A549 (cell line): Measurements from ENCODE around the gene SLC16A12. TPM values are rescaled to one million over a fixed set of nuclear protein-coding genes. Genes with fewer than 3 reads are reported as not detected.

Experiments used
- ATAC-seq, 2 experiments: fragments of 200-7000 bp in 1 of 2; fragments of >200 bp in 1 of 2; cut with Nextera tagmentation in 1 of 2; cut with Tn5 transposase in 1 of 2; 3 replicates each; pipeline versions ENCODE4 v1.8.0 to v1.9.1; 2018 to 2020; ENCODE audit warnings: mild to moderate bottlenecking in 1 of 2, moderate library complexity in 1 of 2
- CTCF ChIA-PET: fragments of 300-600 bp; sonication (Branson Sonifier 250); formaldehyde crosslinking; extraction: SDS; loops from one replicate; lab custom pipeline; 2021; ENCODE audit warnings: antibody characterized with exemption, inconsistent platforms; lab: Yijun Ruan, JAX
- POLR2A ChIA-PET: fragments of 350-600 bp; formaldehyde crosslinking; extraction: SDS; loops from one replicate; lab custom pipeline; 2021; ENCODE audit warnings: antibody characterized with exemption, inconsistent platforms; lab: Yijun Ruan, JAX
- DNase-seq, 2 experiments: peaks; one replicate each; pipeline versions ENCODE4 v3.0.0 to v3.0.0-alpha.2; 2011 to 2016; ENCODE audit warnings: low read depth in 1 of 2, low spot score in 1 of 2
- FAIRE-seq: peaks from 2 replicates; lab custom pipeline; 2011; peaks lifted over from hg19 to GRCh38; lab: Jason Lieb, UNC
- H3K27ac ChIP-seq, 2 experiments: fragments of >200 bp; sonication (Bioruptor Twin); formaldehyde crosslinking; 3 replicates each; pipeline ENCODE4 v1.5.1; 2016 to 2017
- H3K4me1 ChIP-seq: fragments of >200 bp; sonication (Bioruptor Twin); formaldehyde crosslinking; 3 replicates; pipeline ENCODE4 v1.6.1; 2016
- H3K4me2 ChIP-seq: fragments of >200 bp; sonication (Bioruptor Twin); formaldehyde crosslinking; 3 replicates; pipeline ENCODE4 v1.6.1; 2016
- H3K4me3 ChIP-seq: fragments of >200 bp; sonication (Bioruptor Twin); formaldehyde crosslinking; 3 replicates; pipeline ENCODE4 v1.5.1; 2016
- H3K9me3 ChIP-seq: fragments of >200 bp; sonication (Bioruptor Twin); formaldehyde crosslinking; 3 replicates; pipeline ENCODE4 v1.6.1; 2016
- CBX2 ChIP-seq: fragments of 200-600 bp; sonication (generic); IDR thresholded peaks from 2 replicates; pipeline ENCODE4 v1.6.1; 2016; ENCODE audit warnings: low read depth, mild to moderate bottlenecking, borderline replicate concordance
- EHMT2 ChIP-seq: fragments of 200-600 bp; sonication (generic); IDR thresholded peaks from 2 replicates; pipeline ENCODE4 v1.6.1; 2016; ENCODE audit warnings: antibody characterized with exemption, low read depth, mild to moderate bottlenecking, moderate library complexity
- FOSB ChIP-seq: fragments of 250-450 bp; sonication (Bioruptor Pico); IDR thresholded peaks from 2 replicates; pipeline ENCODE4 v1.5.0; 2020; ENCODE audit warnings: mild to moderate bottlenecking, moderate library complexity
- HDAC2 ChIP-seq: fragments of 200-600 bp; sonication (generic); IDR thresholded peaks from 2 replicates; pipeline ENCODE4 v1.6.1; 2016
- HOXA7 ChIP-seq: fragments of 250-450 bp; sonication (Bioruptor Pico); IDR thresholded peaks from 2 replicates; pipeline ENCODE4 v1.5.0; 2020; ENCODE audit warnings: mild to moderate bottlenecking, moderate library complexity
- HOXB13 ChIP-seq: fragments of 250-450 bp; sonication (Bioruptor Pico); IDR thresholded peaks from 2 replicates; pipeline ENCODE4 v1.5.0; 2020; ENCODE audit warnings: low read depth, mild to moderate bottlenecking, moderate library complexity
- KDM1A ChIP-seq: fragments of 200-600 bp; sonication (generic); IDR thresholded peaks from 2 replicates; pipeline ENCODE4 v1.6.1; 2016; ENCODE audit warnings: low read depth, mild to moderate bottlenecking
- MYC ChIP-seq: IDR thresholded peaks from 2 replicates; pipeline ENCODE4 v1.6.1; 2012; ENCODE audit warnings: mild to moderate bottlenecking, inconsistent platforms, low read length, improper control_type of control experiment, borderline replicate concordance
- NPAS2 ChIP-seq: fragments of 250-450 bp; sonication (Bioruptor Pico); IDR thresholded peaks from 2 replicates; pipeline ENCODE4 v1.8.0; 2022; ENCODE audit warnings: mild to moderate bottlenecking, moderate library complexity, borderline replicate concordance
- NR3C1 ChIP-seq: fragments of >200 bp; sonication (Bioruptor Twin); formaldehyde crosslinking; IDR thresholded peaks from 3 replicates; pipeline ENCODE4 v1.6.1; 2017
- POLR2A ChIP-seq: IDR thresholded peaks from 2 replicates; pipeline ENCODE4 v1.6.1; 2012; ENCODE audit warnings: mild to moderate bottlenecking, low read length
- TP53 ChIP-seq: fragments of 250-450 bp; sonication (Bioruptor Pico); IDR thresholded peaks from 2 replicates; pipeline ENCODE4 v1.5.0; 2021; ENCODE audit warnings: mild to moderate bottlenecking, moderate library complexity
- ZC3H11A ChIP-seq: fragments of 450-650 bp; IDR thresholded peaks from 2 replicates; pipeline ENCODE4 v1.6.1; 2014; ENCODE audit warnings: antibody characterized with exemption, mild to moderate bottlenecking
- ZFP36 ChIP-seq: fragments of 450-650 bp; IDR thresholded peaks from 2 replicates; pipeline ENCODE4 v1.6.1; 2014; ENCODE audit warnings: borderline replicate concordance; ENCODE audit not compliant: partially characterized antibody
- ZSCAN20 ChIP-seq: fragments of 250-450 bp; sonication (Bioruptor Pico); IDR thresholded peaks from 2 replicates; pipeline ENCODE4 v1.8.0; 2022; ENCODE audit warnings: mild to moderate bottlenecking, moderate library complexity
- WGBS: methylation state at CpG from one replicate; pipeline ENCODE4 v1.1.6; 2017; ENCODE audit errors: missing lambda C conversion rate; 5-methylcytosine and 5-hydroxymethylcytosine counted together
- polyA plus RNA-seq, 4 experiments: library from polyadenylated mRNA; depleted of rRNA in 3 of 4; stranded (reverse); fragments of >200 nt; fragmentation: RNase III in 1 of 4; extraction: RNeasy Plus Mini Kit Qiagen cat#74134 plus additional on column Dnase treatment in 1 of 4; gene quantifications; 2 replicates in 3 of 4; 3 replicates in 1 of 4; pipeline ENCODE4 v1.2.3, GENCODE V29; 2011 to 2017
- TF ChIP-seq, protein P1 (sequence below): fragments of 250-450 bp; sonication (Bioruptor Pico); IDR thresholded peaks from 2 replicates; pipeline ENCODE4 v1.5.0; 2021; ENCODE audit warnings: mild to moderate bottlenecking, moderate library complexity, borderline replicate concordance
- TF ChIP-seq, protein P2 (sequence below): IDR thresholded peaks from 2 replicates; pipeline ENCODE4 v1.6.1; 2012
- TF ChIP-seq, protein P3 (sequence below): fragments of 450-650 bp; IDR thresholded peaks from 2 replicates; pipeline ENCODE4 v1.6.1; 2014; ENCODE audit warnings: antibody characterized with exemption
- TF ChIP-seq, protein P4 (sequence below): fragments of >200 bp; sonication (Bioruptor Twin); formaldehyde crosslinking; IDR thresholded peaks from 2 replicates; pipeline ENCODE4 v1.6.1; 2016

The SLC16A12 gene
- polyA plus RNA-seq, 2 of the 4 experiments (the other 2 are of a cell fraction): 0.14 to 0.19 TPM

DNA sequence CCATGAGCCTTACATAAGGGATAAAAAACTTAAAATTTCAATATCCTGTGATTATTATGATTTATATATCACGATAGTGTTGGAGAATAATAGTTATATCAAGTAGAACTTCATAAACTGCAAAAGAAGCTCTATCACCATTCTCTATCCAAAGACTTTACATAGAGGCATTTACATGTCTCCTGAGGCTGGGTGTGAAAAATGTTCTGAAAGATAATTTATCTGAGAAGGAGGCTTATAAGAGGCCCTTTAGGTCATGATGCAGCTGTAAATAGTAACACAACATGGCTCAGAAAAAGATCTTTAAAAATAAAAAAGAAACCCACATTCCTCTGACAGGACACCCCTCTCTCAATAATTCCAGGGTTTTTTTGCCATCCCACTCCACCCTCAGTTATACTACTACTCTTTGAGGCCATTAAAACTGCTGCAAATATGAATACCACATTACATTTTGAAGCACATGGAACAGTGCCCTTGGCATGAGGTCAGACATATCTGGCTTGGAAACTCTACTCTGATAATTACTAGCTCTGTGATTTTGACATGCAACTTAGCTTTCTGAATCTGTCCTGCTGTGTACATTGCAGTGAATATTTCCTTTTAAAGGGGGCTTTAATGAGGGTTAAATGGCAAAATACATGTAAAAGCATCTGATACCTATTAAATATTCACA lies 55.5 kb downstream of the SLC16A12 start:
- Histone ChIP-seq H3K9me3 (0 out of 3 replicates have a peak, but pooled peaks cover 4% of the 10 kb centered on the region), H3K27ac (peak overlapping the region in 1 of 2 experiments; percentile 62; a peak in 1 of 6 replicates), H3K4me2 (no peak overlapping the region), H3K4me1 (peaks cover 59% of the 10 kb centered on the region), H3K4me3 (no peak overlapping the region)
- no peak for FAIRE-seq
- ChIA-PET CTCF (interaction anchor here (1.0 to 1.4 kb wide), 2 partner anchors 13 to 54 kb away, joined by 3 to 5 read pairs; no protein-coding TSS in a partner anchor), POLR2A (interaction anchor here (1.0 kb wide), 1 partner anchor 13 kb away, joined by 3 read pairs; no protein-coding TSS in a partner anchor)
- TF ChIP-seq ZSCAN20 (CRISPR knock-in tag): no peak
- TF ChIP-seq, protein P1, sequence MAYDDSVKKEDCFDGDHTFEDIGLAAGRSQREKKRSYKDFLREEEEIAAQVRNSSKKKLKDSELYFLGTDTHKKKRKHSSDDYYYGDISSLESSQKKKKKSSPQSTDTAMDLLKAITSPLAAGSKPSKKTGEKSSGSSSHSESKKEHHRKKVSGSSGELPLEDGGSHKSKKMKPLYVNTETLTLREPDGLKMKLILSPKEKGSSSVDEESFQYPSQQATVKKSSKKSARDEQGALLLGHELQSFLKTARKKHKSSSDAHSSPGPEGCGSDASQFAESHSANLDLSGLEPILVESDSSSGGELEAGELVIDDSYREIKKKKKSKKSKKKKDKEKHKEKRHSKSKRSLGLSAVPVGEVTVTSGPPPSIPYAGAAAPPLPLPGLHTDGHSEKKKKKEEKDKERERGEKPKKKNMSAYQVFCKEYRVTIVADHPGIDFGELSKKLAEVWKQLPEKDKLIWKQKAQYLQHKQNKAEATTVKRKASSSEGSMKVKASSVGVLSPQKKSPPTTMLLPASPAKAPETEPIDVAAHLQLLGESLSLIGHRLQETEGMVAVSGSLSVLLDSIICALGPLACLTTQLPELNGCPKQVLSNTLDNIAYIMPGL (CRISPR knock-in tag): no peak
- no peak for TF ChIP-seq CBX2
- TF ChIP-seq NPAS2 (CRISPR knock-in tag): no peak
- DNase-seq: no peak
- WGBS: 84% methylated on average over 1 of the region's 1 CpG
- ATAC-seq: no peak

DNA sequence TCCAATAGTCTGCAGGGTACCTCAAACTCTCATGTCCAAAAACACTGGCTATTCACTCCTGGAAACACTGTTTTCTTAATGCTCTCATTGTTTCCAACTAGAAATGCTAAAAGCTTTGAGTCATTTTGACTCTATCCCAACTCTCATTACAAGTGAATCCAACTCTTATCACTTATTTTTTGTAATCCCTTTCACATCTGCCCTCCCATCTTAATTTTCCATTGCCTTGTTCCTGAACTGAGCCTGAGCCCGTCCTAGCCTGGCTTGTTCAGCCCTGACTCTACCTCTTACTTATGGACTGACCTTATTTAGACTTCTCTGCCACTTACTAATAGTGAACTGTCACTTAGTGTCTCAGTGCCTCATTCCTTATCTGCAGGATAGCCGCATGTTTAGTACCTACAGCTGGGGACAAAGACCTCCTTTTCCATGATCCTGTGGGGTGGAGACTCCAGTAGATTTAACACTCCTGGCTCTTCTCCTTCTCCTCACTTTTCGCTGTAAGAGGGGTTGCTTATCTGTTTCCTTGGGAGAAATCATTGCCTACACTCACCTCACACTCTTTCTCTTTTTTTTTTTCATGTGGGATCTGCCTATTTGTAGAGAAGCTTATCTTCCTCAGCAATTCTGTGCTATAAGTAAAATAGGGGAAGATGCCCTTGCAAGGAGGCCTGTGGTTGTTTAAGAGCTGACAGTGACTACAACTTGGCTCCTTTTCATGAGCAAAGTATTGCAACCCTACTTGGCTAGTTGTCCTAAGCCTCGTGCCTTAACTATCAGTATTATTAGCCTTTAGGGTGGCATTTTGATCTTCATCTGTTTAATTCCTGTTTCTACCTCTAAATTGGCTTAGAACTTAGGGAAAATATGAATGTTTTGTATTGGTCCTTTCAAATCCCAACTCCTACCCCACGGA lies 56.4 kb downstream of the SLC16A12 start:
- Histone ChIP-seq H3K27ac (peak overlapping the region; percentile 7 to 62; a peak in 2 of 6 replicates), H3K4me1 (peaks cover 60% of the 10 kb centered on the region), H3K4me3 (no peak overlapping the region), H3K4me2 (no peak overlapping the region), H3K9me3 (0 out of 3 replicates have a peak, but pooled peaks cover 4% of the 10 kb centered on the region)
- WGBS: 78% methylated on average over 5 of the region's 5 CpGs
- TF ChIP-seq, protein P2, sequence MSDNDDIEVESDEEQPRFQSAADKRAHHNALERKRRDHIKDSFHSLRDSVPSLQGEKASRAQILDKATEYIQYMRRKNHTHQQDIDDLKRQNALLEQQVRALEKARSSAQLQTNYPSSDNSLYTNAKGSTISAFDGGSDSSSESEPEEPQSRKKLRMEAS: no peak
- TF ChIP-seq TP53 (no peak), ZC3H11A (no peak), MYC (no peak), EHMT2 (no peak), HDAC2 (no peak), HOXA7 (CRISPR knock-in tag) (no peak), KDM1A (no peak), POLR2A (no peak), HOXB13 (CRISPR knock-in tag) (no peak), NR3C1 (no peak), ZFP36 (no peak), FOSB (CRISPR knock-in tag) (no peak)
- TF ChIP-seq, protein P3, sequence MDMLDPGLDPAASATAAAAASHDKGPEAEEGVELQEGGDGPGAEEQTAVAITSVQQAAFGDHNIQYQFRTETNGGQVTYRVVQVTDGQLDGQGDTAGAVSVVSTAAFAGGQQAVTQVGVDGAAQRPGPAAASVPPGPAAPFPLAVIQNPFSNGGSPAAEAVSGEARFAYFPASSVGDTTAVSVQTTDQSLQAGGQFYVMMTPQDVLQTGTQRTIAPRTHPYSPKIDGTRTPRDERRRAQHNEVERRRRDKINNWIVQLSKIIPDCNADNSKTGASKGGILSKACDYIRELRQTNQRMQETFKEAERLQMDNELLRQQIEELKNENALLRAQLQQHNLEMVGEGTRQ: no peak
- TF ChIP-seq, protein P4, sequence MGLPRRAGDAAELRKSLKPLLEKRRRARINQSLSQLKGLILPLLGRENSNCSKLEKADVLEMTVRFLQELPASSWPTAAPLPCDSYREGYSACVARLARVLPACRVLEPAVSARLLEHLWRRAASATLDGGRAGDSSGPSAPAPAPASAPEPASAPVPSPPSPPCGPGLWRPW: no peak
- FAIRE-seq (no peak), ATAC-seq (no peak), DNase-seq (no peak)
- POLR2A ChIA-PET: no interaction called here
- CTCF ChIA-PET: interaction anchor here (1.0 to 1.4 kb wide), 2 partner anchors 12 to 53 kb away, joined by 3 to 6 read pairs; no protein-coding TSS in a partner anchor
